ENCODE measurements around the gene ZNF425.

- no peak for TF ChIP-seq POLR2AphosphoS5 (IDR thresholded peaks at IDR 0.05; ENCODE audit: borderline replicate concordance, low read depth, low read length)
- TF ChIP-seq EZH2 (IDR thresholded peaks at IDR 0.05): no peak
- no peak for TF ChIP-seq FOXP2 (optimal IDR thresholded peaks at IDR 0.05; ENCODE audit: control extremely low read depth, extremely low read length, insufficient read depth)
Measured at GRCh38 chr7:149085866-149086265, 40.3 kb downstream of the ZNF425 start.
